Activated T-helper 1 cell treated with Interleukin-2 at 50 U/mL for 16 hours (primary cell): ENCODE measurements around the gene PLCG2.
"Not testable (repeated sequence)": the region's sequence is repeated elsewhere in the genome, so short reads cannot be mapped to it uniquely, and the experiment has no call there.

Source experiments
- DNase-seq: peaks from one replicate; pipeline ENCODE4 v3.0.0-alpha.2; 2020; ENCODE audit warnings: low read depth

Gene PLCG2

DNA sequence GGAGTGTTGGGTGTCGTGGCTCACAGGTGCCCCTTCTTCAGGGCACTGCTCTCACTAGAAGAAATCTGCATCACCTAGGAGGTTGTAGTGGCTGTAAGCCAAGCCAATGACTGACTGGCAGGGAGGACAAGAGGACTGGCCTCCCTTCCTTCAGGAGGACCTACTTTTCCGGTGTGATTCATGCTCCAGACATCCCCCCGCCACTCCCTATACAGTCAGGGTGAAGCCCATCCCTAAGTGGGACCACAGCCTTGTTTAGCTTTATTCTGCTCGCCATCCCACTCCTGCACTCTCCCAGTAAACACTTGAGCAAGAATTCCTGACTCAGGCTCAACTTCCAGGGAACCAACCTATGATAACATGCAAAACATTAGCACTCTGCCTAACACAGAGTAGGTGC is 67.0 kb downstream of the PLCG2 start:
- no peak for DNase-seq

DNA sequence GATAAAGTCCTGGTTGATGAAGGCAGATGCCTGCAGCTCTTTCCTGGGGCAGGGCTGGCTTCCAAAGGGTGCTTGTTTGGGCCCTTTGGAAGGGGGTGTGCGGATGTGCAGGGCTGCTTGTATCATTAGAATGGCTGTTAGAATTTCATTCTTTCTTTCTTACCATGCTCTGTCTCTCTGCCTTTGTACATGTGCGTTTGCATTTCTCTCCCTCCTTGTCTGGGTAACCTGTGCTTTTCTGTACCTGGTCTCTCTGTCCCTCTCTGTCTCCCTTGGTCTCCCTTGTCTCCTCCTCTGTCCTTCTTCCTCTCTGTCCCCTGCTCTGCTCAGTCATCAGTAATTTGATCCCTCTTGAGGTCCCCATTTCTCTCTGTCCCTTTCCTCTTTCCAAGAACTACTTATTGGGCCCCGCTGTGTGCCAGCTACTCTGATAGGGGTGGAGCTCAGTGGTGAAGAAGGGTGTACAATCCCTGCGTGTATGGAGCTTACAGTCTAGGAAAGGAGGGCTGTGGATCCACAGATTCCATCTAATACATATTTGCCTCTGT is 69.3 kb downstream of the PLCG2 start:
- no peak for DNase-seq

DNA sequence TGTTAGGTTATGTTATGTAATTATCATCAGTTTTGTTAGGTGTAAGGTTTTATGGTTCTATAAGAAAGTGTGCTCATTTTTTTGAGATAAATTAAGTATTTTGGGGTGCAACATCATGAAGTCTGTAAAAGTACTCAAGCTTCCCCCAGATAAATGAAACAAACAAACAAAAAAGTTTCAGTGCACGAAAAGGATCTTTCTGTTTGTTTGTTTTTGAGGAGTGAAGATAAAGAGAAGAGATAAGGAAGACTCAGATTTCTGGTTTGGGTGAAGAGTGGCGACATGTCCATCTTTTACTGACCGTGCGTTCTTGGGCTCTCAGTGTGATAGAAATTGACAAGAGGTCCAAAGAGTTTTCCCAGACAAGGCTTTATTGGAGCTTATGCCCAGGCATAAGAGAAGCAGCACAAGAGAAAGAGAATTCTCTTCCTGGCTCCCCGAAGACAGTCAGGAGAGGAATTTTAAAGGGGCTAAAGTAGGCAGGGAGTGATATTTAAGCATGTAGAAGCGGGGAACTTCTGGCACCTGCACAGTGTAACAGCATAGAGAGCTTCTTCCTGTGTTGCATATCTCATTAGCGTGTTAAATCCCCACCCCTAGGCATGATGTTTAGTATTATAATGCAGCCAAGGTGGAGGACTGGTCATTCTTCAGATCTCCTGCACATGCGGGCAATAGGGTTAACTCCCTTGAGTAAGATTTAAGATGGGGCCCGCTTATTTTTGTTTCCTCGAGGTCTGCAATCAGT is 71.3 kb downstream of the PLCG2 start:
- DNase-seq = no peak

DNA sequence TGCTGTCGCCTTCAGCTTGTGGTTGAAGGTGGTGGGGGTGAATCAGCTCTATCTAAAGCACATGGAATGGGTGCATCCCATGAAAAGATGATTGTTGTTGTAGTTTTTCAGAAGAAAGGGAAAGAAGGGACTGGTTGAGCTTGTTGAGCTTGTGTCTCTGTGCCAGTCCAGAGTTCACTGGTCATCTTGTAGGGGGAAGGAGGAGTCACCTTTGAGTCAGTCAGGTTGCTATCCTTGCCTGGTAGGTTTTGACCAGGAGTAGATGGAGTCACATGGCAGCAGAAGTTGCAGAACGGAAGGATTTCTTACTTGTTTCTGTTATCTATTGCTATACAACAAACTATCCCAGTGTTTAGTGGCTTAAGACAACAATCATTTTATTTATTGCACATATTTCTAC is 73.3 kb downstream of the PLCG2 start:
- DNase-seq = no peak

DNA sequence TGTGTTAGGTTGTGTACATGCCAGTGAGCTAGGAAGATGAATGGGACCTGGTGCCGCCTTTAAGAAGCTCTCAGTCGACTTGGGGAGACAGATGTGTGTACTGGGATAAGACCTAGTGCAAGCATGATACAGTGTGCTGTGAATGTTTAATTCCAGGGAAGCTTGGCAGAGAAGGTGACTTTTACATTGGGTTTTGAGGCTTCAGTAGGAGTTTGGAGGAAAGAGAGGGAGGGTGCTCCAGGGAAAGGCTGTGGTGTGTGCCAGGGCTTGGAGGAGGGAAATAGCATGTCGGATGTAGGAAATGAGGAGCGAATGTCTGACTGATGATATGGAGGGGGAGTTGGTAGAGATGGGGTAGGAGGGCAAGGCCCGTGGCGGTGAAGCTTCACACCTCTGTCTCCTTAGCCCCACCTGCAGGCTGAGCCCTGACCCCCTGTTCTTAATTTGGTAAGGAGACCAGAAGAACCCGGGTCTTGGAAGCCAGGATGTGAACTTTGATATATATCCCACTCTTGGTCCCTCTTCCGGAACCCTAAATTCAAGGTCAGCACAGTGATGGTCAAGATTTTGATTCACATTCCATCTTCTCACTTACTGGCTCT is 76.6 kb downstream of the PLCG2 start:
- no peak for DNase-seq

DNA sequence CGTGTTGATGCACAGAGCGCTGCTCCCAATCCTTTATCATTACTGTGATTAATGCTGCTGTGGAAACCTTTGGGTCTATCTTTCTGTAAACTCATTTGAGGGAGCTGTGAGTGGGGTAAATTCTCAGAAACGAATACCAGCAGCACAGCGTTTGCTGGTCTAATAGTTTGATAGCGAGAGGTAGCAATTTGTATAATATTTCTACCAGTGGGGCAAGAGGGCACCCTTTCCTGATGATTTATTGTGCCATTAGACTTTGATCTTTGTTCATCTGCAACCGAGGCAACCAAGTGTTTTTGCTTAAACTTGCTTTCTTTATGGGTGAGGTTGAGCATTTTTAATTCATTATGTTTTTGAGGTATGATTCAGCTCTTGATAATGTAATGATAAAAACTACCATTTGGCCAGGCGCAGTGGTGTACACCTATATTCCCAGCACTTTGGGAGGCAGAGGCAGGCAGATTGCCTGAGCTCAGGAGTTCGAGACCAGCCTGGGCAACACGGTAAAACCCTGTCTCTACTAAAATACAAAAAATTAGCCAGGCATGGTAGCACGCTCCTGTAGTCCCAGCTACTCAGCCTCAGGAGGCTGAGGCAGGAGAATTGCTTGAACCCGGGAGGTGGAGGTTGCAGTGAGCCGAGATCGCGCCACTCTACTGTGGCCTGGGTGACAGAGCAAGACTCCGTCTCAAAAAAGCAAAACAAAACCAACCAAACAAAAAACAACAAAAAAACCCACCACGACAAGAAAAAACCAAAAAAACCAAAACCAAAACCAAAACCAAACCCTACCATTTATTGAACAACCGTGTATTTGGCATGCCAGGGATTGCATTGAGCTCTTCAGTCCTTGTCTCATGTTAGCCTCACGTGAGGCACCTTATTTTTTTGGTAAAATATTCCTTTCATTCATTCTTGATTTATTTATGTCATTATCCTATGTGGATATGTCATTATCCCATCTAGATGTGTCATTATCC is 81.5 kb downstream of the PLCG2 start:
- DNase-seq = no peak

DNA sequence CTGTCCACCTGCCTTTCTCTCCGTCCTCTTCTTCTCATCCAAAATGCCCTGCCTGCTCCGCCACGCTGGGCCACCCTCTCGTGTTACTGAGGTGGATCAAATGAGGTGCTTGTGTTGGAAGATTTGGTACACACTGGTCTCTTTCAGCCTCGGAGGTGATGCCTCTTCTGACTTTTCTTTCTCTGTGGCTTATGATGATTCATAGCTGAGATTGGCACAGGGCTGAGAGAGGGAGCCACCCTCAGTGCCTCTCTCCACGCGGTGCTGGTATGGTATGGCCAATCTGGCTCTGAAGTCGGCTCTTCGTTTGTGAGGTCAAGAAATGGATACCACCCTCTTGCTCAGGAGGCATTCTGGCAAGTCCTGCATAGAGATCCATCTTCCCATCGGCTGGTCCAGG is 82.4 kb downstream of the PLCG2 start:
- DNase-seq = no peak

DNA sequence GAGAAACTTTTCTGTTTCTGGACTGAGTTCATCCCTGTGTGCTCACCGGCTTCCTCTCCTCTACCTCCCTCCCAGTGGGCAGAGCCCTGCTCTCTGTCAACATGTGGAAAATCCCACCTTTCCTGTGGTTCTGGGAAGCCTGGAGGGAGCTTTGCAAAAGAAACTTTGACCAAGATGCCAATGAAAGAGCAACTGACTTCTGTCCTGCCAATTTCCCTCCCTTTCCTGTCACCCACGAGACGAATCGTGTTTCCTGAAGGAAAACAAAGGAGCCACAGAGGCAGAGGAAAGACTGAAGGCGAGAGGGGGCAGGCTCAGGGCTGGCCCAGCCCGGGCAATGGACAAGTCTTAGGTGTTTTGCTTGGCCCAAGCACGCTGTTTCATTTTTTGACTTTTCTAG is 82.8 kb downstream of the PLCG2 start:
- DNase-seq = no peak

DNA sequence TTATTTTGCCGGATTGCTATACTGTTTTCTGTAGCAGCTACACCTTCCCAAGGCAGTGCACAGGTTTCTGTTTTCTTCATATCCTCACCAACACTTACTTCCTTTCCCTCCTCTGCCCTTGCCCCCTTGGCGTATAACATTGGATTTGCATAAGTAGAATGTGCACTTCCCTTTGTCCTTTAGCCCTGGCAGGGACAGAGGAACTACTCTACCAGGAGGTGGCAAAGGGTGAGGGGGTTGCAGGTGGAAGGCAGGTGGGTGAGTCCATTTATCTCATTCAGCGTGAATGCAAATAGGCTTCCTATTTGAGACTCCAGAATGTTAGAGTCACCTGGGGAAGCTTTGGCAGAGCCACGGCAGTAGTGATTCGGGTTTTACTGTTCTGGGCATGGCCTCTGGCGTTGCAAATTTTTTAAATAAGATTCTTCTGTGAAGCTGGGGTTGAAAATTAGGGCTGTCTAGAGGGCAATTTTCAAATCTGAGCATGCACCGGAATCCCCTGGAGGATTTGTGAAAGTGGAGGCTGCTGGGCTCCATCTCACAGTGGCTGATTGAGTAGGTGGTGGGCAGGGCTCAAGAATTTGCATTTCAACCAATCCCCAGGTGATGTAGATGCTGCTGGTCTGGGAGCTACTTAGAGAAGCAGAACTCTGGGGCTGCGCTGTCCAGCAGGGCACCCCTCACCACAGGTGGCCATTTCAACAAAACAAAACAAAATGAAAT is 84.7 kb downstream of the PLCG2 start:
- no peak for DNase-seq

DNA sequence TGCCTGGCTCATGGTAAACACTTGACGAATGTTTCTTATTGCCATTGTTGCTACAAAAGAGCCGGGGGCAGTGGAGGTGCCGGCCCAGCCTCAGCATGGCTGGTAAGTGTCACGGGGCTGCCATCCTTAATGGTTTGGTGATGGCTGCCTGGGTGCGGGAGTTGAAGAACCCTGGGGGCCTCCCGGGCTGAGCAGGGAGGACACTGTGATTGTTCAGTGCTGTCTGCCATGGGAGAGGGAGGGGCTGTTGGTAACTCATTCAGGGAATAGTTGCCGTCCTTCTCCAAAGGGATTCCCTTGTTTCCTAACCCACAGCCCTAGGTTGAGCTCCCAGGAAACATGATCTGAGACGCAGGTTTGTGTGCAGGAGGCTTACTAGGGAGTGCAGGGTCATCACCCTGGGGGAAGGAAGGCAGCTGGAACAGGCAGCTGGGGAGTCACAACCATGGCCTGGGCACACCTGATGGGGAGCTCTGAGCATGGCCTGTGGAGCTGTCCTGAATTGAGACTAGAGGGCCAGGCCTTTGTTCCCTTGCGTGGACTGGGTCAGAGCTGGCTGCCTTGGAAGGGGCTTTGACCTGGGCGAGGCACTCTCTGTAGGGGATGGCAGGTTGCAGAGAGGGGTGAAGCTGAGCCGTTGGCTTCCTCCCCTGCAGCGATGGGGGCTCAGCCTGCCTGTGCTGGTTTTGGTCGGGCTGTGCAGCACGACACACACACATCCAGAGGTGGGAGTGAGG is 85.7 kb downstream of the PLCG2 start:
- no peak for DNase-seq

DNA sequence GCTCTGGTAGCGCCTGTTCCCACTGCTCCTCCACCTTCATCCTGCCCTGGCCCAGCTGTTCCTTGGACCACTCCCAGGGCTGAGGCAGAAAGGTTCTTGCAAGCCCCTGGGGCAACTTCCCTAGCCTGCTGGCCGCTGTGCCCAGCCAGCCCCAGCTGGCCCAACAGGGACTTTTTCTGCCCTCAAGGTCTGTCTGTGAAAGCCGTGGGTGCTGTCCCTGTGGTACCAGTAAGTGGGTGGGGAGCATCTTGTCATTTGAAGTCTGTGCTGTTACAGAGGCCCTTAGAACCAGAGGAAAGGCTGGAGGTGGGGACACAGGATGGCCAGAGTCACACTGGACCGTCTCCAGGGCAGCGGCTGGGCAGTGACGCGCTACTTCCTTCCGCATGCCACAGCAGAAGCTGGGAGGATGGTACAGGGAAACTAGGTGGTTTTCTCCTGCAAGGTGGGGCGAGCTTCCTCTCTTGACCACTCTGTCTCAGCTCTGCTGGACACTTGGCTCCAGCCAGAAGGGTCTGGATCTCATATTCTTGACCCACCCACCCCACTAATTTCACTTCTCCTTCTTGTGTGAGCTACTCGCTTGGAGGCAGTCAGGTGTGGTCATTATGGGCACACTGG is 87.8 kb downstream of the PLCG2 start:
- no peak for DNase-seq

DNA sequence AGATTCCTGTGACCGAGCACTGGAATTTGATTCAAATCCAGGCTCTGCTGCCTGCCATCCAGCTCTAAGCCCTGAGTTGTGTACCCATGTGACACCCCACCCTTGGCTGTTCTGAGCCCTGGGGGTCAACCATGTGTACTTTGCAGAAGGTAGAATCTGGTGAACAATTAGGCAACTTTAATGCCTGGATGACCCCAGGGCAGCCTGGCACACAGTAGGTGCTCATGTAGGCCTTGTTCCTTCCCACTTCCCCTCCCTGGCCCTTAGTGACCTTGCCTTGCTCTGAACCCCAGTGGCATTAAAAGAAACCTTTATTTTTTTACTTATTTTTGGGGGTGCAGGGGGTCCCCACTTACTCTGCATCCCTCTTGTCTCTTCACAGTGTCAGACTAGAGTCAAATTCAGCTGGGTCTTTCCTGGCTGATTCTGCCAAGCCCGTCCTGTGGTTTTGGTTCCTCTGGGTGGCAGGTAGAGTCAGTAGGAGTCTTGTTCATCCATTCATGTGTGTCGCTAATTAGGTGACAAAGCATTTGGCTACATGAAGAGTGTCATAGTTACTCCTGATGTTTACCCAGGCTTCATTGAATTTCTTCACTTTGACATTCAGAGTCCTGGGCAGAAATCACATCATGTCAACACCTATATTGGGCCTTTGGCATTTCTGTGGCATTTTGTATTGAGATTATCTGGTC is 89.1 kb downstream of the PLCG2 start:
- DNase-seq = no peak

DNA sequence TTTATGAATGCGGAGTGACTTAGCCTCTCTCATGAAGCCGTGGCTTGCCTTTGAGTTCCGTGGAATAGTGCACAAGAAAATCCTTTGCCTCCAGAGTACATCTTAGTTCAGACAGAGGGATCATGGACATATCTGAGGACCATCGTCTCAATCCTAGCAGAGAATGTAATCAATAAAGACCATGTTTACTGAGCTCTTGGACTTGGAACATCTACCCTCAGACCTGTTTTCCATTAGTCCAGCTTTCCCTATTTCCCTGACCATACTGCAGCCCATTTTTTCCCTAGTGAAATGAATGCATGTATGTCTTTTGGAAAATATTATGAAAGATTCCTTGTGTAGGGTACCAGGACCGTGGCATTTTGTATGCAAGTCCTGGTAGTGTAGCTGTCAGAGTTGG is 90.2 kb downstream of the PLCG2 start:
- DNase-seq = no peak

DNA sequence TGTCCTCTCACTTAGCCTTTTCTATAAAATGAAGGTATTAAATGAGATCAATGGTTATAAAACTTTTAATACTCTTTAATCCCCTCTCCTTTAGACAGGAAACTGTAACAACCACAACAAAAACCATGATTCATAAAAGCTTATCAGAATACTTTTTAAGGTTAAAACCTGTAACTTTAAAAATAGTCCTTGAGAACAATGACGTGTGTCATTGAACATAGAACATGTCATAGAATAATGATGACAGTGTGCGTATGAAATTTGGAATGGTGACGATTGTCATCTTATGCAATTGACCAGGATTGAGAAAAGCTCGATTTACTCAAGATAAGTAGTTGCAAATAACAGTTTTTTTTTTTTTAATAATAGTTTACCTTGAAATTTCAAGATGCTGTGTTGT is 94.1 kb downstream of the PLCG2 start:
- DNase-seq = no peak

DNA sequence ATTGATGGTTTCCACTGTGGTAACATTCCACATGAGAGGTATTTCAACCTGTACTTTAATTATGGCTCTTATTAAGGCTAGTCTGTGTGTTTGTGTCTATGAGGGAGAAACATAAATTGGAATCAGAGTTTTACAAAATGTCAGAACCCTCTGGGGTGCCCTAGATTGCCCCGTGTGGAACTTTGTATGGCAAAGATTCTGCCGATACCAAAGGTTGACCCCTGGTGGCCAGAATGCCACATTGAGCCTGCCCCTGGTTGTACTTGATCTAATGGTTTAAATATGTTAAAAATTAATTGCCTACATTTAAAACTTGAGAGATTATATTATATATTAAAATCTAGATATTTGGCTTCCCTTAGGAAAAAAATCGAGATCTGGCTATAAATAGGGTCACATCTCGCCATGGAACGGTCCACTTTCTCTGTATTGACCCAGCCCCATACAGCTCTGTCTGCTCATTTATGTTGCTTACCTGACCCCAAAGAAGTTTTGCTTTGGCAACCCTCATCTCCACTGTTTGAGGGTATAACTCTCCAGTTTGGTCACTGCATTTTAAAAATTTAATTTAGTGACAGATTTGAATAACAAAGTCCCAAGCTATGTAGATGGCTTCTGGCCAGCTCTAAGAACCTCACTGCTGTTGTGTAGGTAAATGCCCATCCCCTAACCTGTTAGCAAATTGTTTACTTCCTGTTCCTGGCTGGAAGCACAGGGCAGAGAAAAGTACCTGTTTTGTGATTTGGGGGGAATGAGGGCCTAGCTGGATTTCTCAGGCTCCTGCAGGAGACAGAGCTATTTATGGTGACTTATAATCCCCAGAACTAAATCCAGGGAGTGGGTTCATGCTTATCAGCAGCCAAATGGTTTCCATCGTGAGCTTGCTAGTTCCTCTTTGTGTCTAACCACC is 95.0 kb downstream of the PLCG2 start:
- no peak for DNase-seq

DNA sequence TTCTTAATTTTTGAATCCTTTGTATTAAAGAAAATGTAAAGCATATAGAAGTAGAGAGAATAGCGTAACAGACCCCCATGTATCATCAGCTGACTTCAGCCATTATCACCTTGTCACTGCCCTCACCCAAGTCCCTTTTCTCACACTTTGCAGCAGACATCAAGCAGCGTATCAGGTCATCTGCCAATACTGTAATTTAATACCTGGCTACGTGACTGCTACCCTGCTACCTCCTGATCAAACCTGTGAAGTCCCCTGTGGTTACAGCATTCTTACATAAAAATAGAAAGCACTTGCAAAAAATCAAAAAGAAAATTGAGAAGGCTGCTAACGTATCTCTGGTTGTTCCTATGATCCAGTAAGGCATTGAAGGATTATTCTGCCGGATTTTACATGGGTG is 96.4 kb downstream of the PLCG2 start:
- DNase-seq = no peak

DNA sequence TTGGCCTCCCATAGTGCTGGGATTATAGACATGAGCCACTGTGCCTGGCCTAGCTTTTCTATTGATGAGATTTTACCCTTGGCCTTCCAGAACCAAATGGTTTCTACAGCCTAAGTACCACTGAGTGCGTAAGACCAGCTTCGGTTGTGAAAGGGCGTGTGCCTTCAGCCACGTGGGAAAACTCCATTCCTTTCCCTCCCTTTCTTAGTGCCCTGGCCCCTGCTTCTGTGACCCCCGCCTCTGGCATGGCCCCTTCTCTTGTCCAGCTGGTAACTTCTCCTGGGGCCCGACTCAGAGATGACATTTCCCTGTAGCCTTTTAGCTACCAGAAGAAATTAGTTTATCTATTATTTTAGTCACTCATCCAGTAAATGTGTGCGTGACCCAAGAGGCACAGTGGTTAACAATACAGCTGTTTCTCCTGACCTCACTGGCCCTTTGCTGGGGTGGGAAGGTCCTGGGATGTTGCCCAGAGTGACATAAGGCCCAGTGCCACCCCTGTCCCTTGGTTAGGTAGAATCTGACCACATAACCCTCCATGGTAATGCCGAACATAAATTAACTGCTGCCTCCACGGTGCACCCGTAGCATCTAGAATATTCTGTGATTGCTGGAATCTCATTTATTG is 97.3 kb downstream of the PLCG2 start:
- no peak for DNase-seq

DNA sequence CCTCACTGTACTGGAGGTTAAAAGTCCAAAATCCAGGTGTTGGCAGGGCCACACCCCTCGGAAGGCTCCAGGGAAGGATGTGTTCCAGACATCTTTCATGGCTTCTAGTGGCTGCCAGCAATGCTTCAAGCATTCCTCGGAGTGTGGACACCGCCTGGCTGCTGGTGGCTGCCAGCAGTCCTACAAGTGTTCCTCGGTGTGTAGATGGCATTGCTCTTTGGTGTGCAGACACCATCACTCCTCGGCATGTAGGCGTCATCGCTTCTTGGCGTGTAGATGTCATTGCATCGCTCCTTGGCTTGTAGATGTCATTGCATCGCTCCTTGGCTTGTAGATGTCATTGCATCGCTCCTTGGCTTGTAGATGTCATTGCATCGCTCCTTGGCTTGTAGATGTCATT is 98.4 kb downstream of the PLCG2 start:
- not testable (repeated sequence) for DNase-seq

DNA sequence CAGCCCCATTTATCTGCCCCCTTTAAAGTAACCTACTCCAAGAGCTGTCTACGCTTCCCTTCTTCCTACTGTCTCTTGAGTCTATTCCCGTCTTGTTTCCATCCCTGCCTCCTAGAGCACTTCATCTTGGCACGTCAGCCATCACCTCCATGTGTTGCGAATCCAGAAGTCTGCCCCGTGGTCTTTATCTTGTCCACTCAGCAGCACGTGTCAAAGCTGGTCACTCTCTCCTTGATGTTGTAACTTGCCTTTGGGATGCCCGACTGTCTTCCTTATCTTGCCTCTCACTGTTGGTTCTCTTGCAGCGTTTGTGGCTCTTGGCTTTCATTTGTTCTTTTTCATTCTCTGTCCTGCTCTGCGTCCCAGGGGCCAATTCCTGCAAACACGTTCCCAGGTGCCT is 99.4 kb downstream of the PLCG2 start:
- DNase-seq = no peak
